ENCODE results near the gene DLX3.
"Not testable (repeated sequence)": the region's sequence is repeated elsewhere in the genome, so short reads cannot be mapped to it uniquely, and the experiment has no call there.

DLX3 gene

GRCh38 chr17:49995055-49995738 is at the start of gene DLX3:
Gene DLX3, minus strand, starts transcription at chr17:49995224. Its CDS starts 226 bp downstream, at chr17:49994998.
- DNase-seq = no peak

GRCh38 chr17:50044483-50044882 is 49.5 kb upstream of the DLX3 start:
- no peak for DNase-seq

GRCh38 chr17:50043290-50044148 is 48.5 kb upstream of the DLX3 start:
- no peak for DNase-seq

- no peak for DNase-seq
Observed at GRCh38 chr17:50042211-50042610, 47.2 kb upstream of the DLX3 start.

GRCh38 chr17:50040496-50040895 is 45.5 kb upstream of the DLX3 start:
- not testable (repeated sequence) for DNase-seq

- DNase-seq = no peak
Observed at GRCh38 chr17:50039058-50039457, 44.0 kb upstream of the DLX3 start.

GRCh38 chr17:50037321-50038107 is 42.5 kb upstream of the DLX3 start:
- DNase-seq = no peak

- DNase-seq = no peak
Observed at GRCh38 chr17:50036455-50037261, 41.6 kb upstream of the DLX3 start.

- no peak for DNase-seq
Observed at GRCh38 chr17:50035945-50036344, 40.9 kb upstream of the DLX3 start.

GRCh38 chr17:50035421-50035879 is 40.4 kb upstream of the DLX3 start:
- DNase-seq = no peak

- no peak for DNase-seq
Observed at GRCh38 chr17:50034498-50035364, 39.7 kb upstream of the DLX3 start.

GRCh38 chr17:50033316-50033715 is 38.3 kb upstream of the DLX3 start:
- no peak for DNase-seq

GRCh38 chr17:50029185-50029584 is 34.2 kb upstream of the DLX3 start:
- no peak for DNase-seq

GRCh38 chr17:50028736-50029120 is 33.7 kb upstream of the DLX3 start:
- no peak for DNase-seq

- no peak for DNase-seq
Observed at GRCh38 chr17:50027881-50028735, 33.1 kb upstream of the DLX3 start.

GRCh38 chr17:50027172-50027880 is 32.3 kb upstream of the DLX3 start:
- DNase-seq = no peak

GRCh38 chr17:50026837-50027171 is 31.8 kb upstream of the DLX3 start:
- DNase-seq = peak; percentile 67

GRCh38 chr17:50026046-50026675 is 31.1 kb upstream of the DLX3 start:
- DNase-seq = no peak

- DNase-seq = no peak
Observed at GRCh38 chr17:50024808-50025207, 29.8 kb upstream of the DLX3 start.

Measured in CD4-positive, alpha-beta T cell treated with Interleukin-15 for 1 hour (primary cell).